IMR-90 (cell line): ENCODE results near the gene ARFIP2. TPM values are rescaled to one million over a fixed set of nuclear protein-coding genes. Genes with fewer than 3 reads are reported as not detected.

Source experiments
- ATAC-seq: fragments of 200-7000 bp; cut with Tn5 transposase; 2 replicates; pipeline ENCODE4 v1.9.1; 2020; ENCODE audit warnings: low read depth, mild to moderate bottlenecking, moderate library complexity
- BruUV-seq: library from RNA; stranded (reverse); fragments of 400-500 nt; replicated peaks from 2 replicates; lab custom pipeline; 2021; lab: Mats Ljungman, UMichigan
- CTCF ChIA-PET: fragments of 300-600 bp; formaldehyde crosslinking; extraction: SDS; loops from one replicate; lab custom pipeline; 2021; ENCODE audit warnings: antibody characterized with exemption; lab: Yijun Ruan, JAX
- POLR2A ChIA-PET: fragments of 300-600 bp; sonication (Branson Sonifier 250); formaldehyde crosslinking; loops from one replicate; lab custom pipeline; 2022; ENCODE audit warnings: antibody characterized with exemption; ENCODE audit not compliant: unreplicated experiment; lab: Charles Lee
- DNase-seq: peaks from one replicate; pipeline ENCODE4 v3.0.0; 2013
- H2AFZ ChIP-seq: replicated peaks from 2 replicates; pipeline ENCODE3; 2013; ENCODE audit warnings: low read length, mild to moderate bottlenecking; ENCODE audit not compliant: poor library complexity
- H2AK5ac ChIP-seq: 2 replicates; pipeline ENCODE4 v1.6.1; 2013; ENCODE audit warnings: low read depth, low read length, inconsistent platforms
- H2AK9ac ChIP-seq: replicated peaks from 2 replicates; pipeline ENCODE3; 2013; ENCODE audit warnings: mild to moderate bottlenecking, low read depth, low read length, moderate library complexity; ENCODE audit not compliant: poor library complexity
- H2BK120ac ChIP-seq: 2 replicates; pipeline ENCODE4 v1.6.1; 2013; ENCODE audit warnings: low read depth, low read length, inconsistent platforms
- H2BK15ac ChIP-seq: 3 replicates; pipeline ENCODE4 v1.6.1; 2013; ENCODE audit warnings: low read depth, low read length, inconsistent platforms
- H2BK20ac ChIP-seq: 2 replicates; pipeline ENCODE4 v1.6.1; 2013; ENCODE audit warnings: low read depth, mild to moderate bottlenecking, inconsistent platforms, low read length, moderate library complexity
- H2BK5ac ChIP-seq: 2 replicates; pipeline ENCODE4 v1.6.1; 2013; ENCODE audit warnings: mild to moderate bottlenecking, low read depth, low read length, inconsistent platforms; ENCODE audit not compliant: poor library complexity, severe bottlenecking
- H3K14ac ChIP-seq: replicated peaks from 2 replicates; pipeline ENCODE4 v1.6.1; 2013; ENCODE audit warnings: low read depth, low read length, inconsistent platforms
- H3K18ac ChIP-seq: 2 replicates; pipeline ENCODE4 v1.6.1; 2013; ENCODE audit warnings: low read depth, low read length, control low read depth
- H3K23ac ChIP-seq: 2 replicates; pipeline ENCODE4 v1.6.1; 2013; ENCODE audit warnings: low read depth, low read length, inconsistent platforms
- H3K27ac ChIP-seq: 2 replicates; pipeline ENCODE4 v1.5.1; 2013; ENCODE audit warnings: mild to moderate bottlenecking, control low read depth, low read length; ENCODE audit not compliant: insufficient read depth
- H3K27me3 ChIP-seq: 2 replicates; pipeline ENCODE4 v1.6.1; 2013; ENCODE audit warnings: low read length; ENCODE audit not compliant: control insufficient read depth, insufficient read depth
- H3K36me3 ChIP-seq: 2 replicates; pipeline ENCODE4 v1.6.1; 2013; ENCODE audit warnings: low read length, mixed read lengths; ENCODE audit not compliant: control insufficient read depth, insufficient read depth
- H3K4ac ChIP-seq: 2 replicates; pipeline ENCODE4 v1.6.1; 2013; ENCODE audit warnings: low read depth, low read length, inconsistent platforms
- H3K4me1 ChIP-seq: 2 replicates; pipeline ENCODE4 v1.6.1; 2013; ENCODE audit warnings: low read length, mixed read lengths; ENCODE audit not compliant: control insufficient read depth, insufficient read depth
- H3K4me2 ChIP-seq: 2 replicates; pipeline ENCODE4 v1.6.1; 2013; ENCODE audit warnings: low read depth, mild to moderate bottlenecking, control low read depth, low read length, moderate library complexity
- H3K4me3 ChIP-seq: 2 replicates; pipeline ENCODE4 v1.5.1; 2013; ENCODE audit warnings: low read depth, mild to moderate bottlenecking, control low read depth, low read length, moderate library complexity; ENCODE audit not compliant: insufficient read depth
- H3K56ac ChIP-seq: 2 replicates; pipeline ENCODE4 v1.6.1; 2013; ENCODE audit warnings: low read length, inconsistent platforms; ENCODE audit not compliant: insufficient read depth; ENCODE audit errors: extremely low read depth
- H3K79me1 ChIP-seq, 2 experiments: 2 replicates each; pipeline ENCODE4 v1.6.1; 2013; ENCODE audit warnings: low read length in 2 of 2, inconsistent platforms in 1 of 2, low read depth in 1 of 2
- H3K9ac ChIP-seq: 2 replicates; pipeline ENCODE4 v1.6.1; 2013; ENCODE audit warnings: low read depth, low read length, control low read depth
- H3K9me1 ChIP-seq: 2 replicates; pipeline ENCODE4 v1.6.1; 2013; ENCODE audit warnings: low read length, inconsistent platforms; ENCODE audit not compliant: insufficient read depth
- H3K9me3 ChIP-seq: 2 replicates; pipeline ENCODE4 v1.6.1; 2013; ENCODE audit warnings: low read length; ENCODE audit not compliant: control insufficient read depth, insufficient read depth
- H4K20me1 ChIP-seq: 2 replicates; pipeline ENCODE4 v1.6.1; 2013; ENCODE audit warnings: low read length, inconsistent platforms; ENCODE audit not compliant: insufficient read depth
- H4K5ac ChIP-seq: 2 replicates; pipeline ENCODE4 v1.6.1; 2013; ENCODE audit warnings: mild to moderate bottlenecking, low read depth, low read length, control low read depth
- H4K8ac ChIP-seq, 2 experiments: 2 replicates each; pipeline ENCODE4 v1.6.1; 2013; ENCODE audit warnings: low read depth in 2 of 2, low read length in 2 of 2, control low read depth in 1 of 2, inconsistent platforms in 1 of 2
- H4K91ac ChIP-seq: 2 replicates; pipeline ENCODE4 v1.6.1; 2013; ENCODE audit warnings: low read depth, low read length, inconsistent platforms; ENCODE audit not compliant: insufficient read depth
- MXI1 ChIP-seq: IDR thresholded peaks from 2 replicates; pipeline ENCODE4 v1.6.1; 2012; ENCODE audit warnings: low read depth, mild to moderate bottlenecking, low read length, moderate library complexity, borderline replicate concordance
- NFE2L2 ChIP-seq: fragments of 150-350 bp; IDR thresholded peaks from 2 replicates; pipeline ENCODE4 v1.6.1; 2016; ENCODE audit warnings: low read depth, mild to moderate bottlenecking, low read length
- WGBS, 2 experiments: methylation state at CpG; one replicate each; pipeline versions ENCODE4 v1.1.5 to v1.1.7; 2013; ENCODE audit warnings: missing lambda C conversion rate in 2 of 2; ENCODE audit not compliant: insufficient read length in 1 of 2; ENCODE audit errors: extremely low coverage in 2 of 2; 5-methylcytosine and 5-hydroxymethylcytosine counted together
- dilution Hi-C: fragments of 300-500 bp; cut with HindIII; formaldehyde crosslinking; loops from one replicate; pipeline ENCODE4 v1.14.3; 2018; ENCODE audit warnings: low sequenced_read_pairs; ENCODE audit not compliant: unreplicated experiment
- in situ Hi-C: fragments of 300-500 bp; cut with MboI; formaldehyde crosslinking; loops from 3 replicates; pipeline ENCODE4 v1.14.3; 2019; ENCODE audit warnings: low sequenced_read_pairs, inconsistent platforms, mixed read lengths
- intact Hi-C: fragments of 100-400 bp; cut with micrococcal nuclease; formaldehyde crosslinking; loops from 2 replicates; pipeline ENCODE4 v1.10.0; 2022
- polyA plus RNA-seq, 3 experiments: library from polyadenylated mRNA; depleted of rRNA; stranded (reverse); fragments of >200 nt; gene quantifications; 2 replicates each; pipeline ENCODE4 v1.2.3, GENCODE V29; 2012; ENCODE audit warnings: low replicate concordance in 1 of 3
- total RNA-seq: library from RNA; depleted of rRNA; stranded (reverse); fragments of >200 nt; gene quantifications from 2 replicates; pipeline ENCODE4 v1.2.3, GENCODE V29; 2012

Gene ARFIP2
- total and polyA plus RNA-seq, 2 of the 4 experiments (the other 2 are of a cell fraction): 84.4 to 93.9 TPM

- Histone ChIP-seq H2BK120ac (no peak overlapping the region), H3K4me1 (peaks cover 8% of the 10 kb centered on the region), H2BK15ac (no peak overlapping the region), H2AK5ac (peak overlapping the region; percentile 87), H3K23ac (peak overlapping the region; percentile 71; the same call in 1 of the 2 replicates), H4K5ac (peak overlapping the region; percentile 35), H2BK5ac (peak overlapping the region; percentile 74), H3K79me1 (peaks cover 40 to 67% of the 10 kb centered on the region in 2 experiments), H3K27ac (peak overlapping the region; percentile 84), H3K4ac (peak overlapping the region; percentile 69), H3K9me1 (peaks cover 9% of the 10 kb centered on the region; the same call in 1 of the 2 replicates), H4K91ac (peak overlapping the region; percentile 36; the same call in 1 of the 2 replicates), H3K14ac (peak overlapping the region; percentile 77), H3K4me3 (peak overlapping the region; percentile 82), H3K9ac (peak overlapping the region; percentile 85), H3K56ac (peak overlapping the region; percentile 54), H2AFZ (peak overlapping the region; percentile 96), H3K9me3 (no peaks in the 10 kb centered on the region), H3K4me2 (peak overlapping the region; percentile 66), H4K20me1 (peaks cover 10% of the 10 kb centered on the region), H3K36me3 (peaks cover 31% of the 10 kb centered on the region), H3K27me3 (no peaks in the 10 kb centered on the region), H2BK20ac (no peak overlapping the region), H4K8ac (peak overlapping the region; percentile 63 to 94; a peak in 3 of 4 replicates), H2AK9ac (peak overlapping the region; percentile 75), H3K18ac (no peak overlapping the region)
- WGBS, 2 experiments: 0% methylated on average over 2 of the region's 13 CpGs; no CpG with 5 or more reads in 1 of the 2 experiments
- no TSS peak for BruUV-seq
- dilution Hi-C loops (no loop called here), intact Hi-C loops (loop anchor here (5.0 kb wide), 2 partner anchors 120 to 200 kb away; partner anchors contain the start of genes ILK, MRPL17 and RRP8), in situ Hi-C loops (no loop called here)
- ATAC-seq (peak; percentile 3), DNase-seq (no peak)
- ChIA-PET CTCF (interaction anchor here (1.2 to 1.4 kb wide), 2 partner anchors 8 to 103 kb away, joined by 3 to 4 read pairs; no protein-coding TSS in a partner anchor), POLR2A (interaction anchor here (0.8 kb wide), 1 partner anchor 8 kb away, joined by 3 read pairs; no protein-coding TSS in a partner anchor)
- TF ChIP-seq NFE2L2 (no peak), MXI1 (peak; percentile 27; the same call in 1 of the 2 replicates)
These were observed 769 bp upstream of the ARFIP2 start for GRCh38 chr11:6481924-6482275.
